H9 (cell line): ENCODE measurements around the gene CASK. TPM values are rescaled to one million over a fixed set of nuclear protein-coding genes. Genes with fewer than 3 reads are reported as not detected.

ENCODE experiments used
- DNase-seq: peaks from one replicate; pipeline ENCODE4 v3.0.0-alpha.2; 2017
- H2AFZ ChIP-seq: one replicate; pipeline ENCODE4 v1.6.1; 2013; ENCODE audit warnings: mild to moderate bottlenecking, low read length, control low read depth, moderate library complexity
- H2AK5ac ChIP-seq: 2 replicates; pipeline ENCODE4 v1.6.1; 2013; ENCODE audit warnings: low read length, control low read depth, mixed read lengths; ENCODE audit not compliant: insufficient read length
- H2BK120ac ChIP-seq: one replicate; pipeline ENCODE4 v1.6.1; 2013; ENCODE audit warnings: low read depth, mild to moderate bottlenecking, low read length, control low read depth, inconsistent platforms; ENCODE audit not compliant: poor library complexity, severe bottlenecking
- H2BK12ac ChIP-seq: 2 replicates; pipeline ENCODE4 v1.6.1; 2013; ENCODE audit warnings: low read length, control low read depth, mixed read lengths, low read depth; ENCODE audit not compliant: insufficient read length
- H2BK15ac ChIP-seq: 2 replicates; pipeline ENCODE4 v1.6.1; 2013; ENCODE audit warnings: low read depth, low read length, control low read depth
- H2BK20ac ChIP-seq: one replicate; pipeline ENCODE4 v1.6.1; 2013; ENCODE audit warnings: low read depth, mild to moderate bottlenecking, low read length, control low read depth, inconsistent platforms; ENCODE audit not compliant: poor library complexity, severe bottlenecking
- H2BK5ac ChIP-seq: 2 replicates; pipeline ENCODE4 v1.6.1; 2013; ENCODE audit warnings: low read length, control low read depth, mixed read lengths; ENCODE audit not compliant: insufficient read length
- H3K14ac ChIP-seq: 2 replicates; pipeline ENCODE4 v1.6.1; 2013; ENCODE audit warnings: low read length, control low read depth; ENCODE audit not compliant: insufficient read depth
- H3K18ac ChIP-seq: 2 replicates; pipeline ENCODE4 v1.6.1; 2013; ENCODE audit warnings: low read depth, mild to moderate bottlenecking, mixed read lengths, low read length, control low read depth; ENCODE audit not compliant: insufficient read length
- H3K23ac ChIP-seq: 2 replicates; pipeline ENCODE4 v1.6.1; 2013; ENCODE audit warnings: low read length, control low read depth, mixed read lengths, low read depth; ENCODE audit not compliant: insufficient read length
- H3K23me2 ChIP-seq: 2 replicates; pipeline ENCODE4 v1.6.1; 2013; ENCODE audit warnings: low read depth, mild to moderate bottlenecking, mixed read lengths, low read length, control low read depth; ENCODE audit not compliant: insufficient read length, poor library complexity, severe bottlenecking
- H3K27ac ChIP-seq: 2 replicates; pipeline ENCODE4 v1.5.1; 2013; ENCODE audit warnings: low read length, control low read depth, mixed read lengths, low read depth; ENCODE audit not compliant: insufficient read length
- H3K27me3 ChIP-seq: 2 replicates; pipeline ENCODE4 v1.6.1; 2013; ENCODE audit warnings: low read length, control low read depth, inconsistent platforms; ENCODE audit not compliant: insufficient read depth
- H3K4ac ChIP-seq: 2 replicates; pipeline ENCODE4 v1.6.1; 2013; ENCODE audit warnings: low read depth, mild to moderate bottlenecking, control low read depth, inconsistent platforms, low read length, moderate library complexity
- H3K4me1 ChIP-seq: 2 replicates; pipeline ENCODE4 v1.6.1; 2013; ENCODE audit warnings: low read length, control low read depth, inconsistent platforms; ENCODE audit not compliant: insufficient read depth
- H3K4me2 ChIP-seq: 2 replicates; pipeline ENCODE4 v1.6.1; 2013; ENCODE audit warnings: low read length, control low read depth, mixed read lengths; ENCODE audit not compliant: insufficient read length, insufficient read depth
- H3K56ac ChIP-seq: 2 replicates; pipeline ENCODE4 v1.6.1; 2013; ENCODE audit warnings: low read depth, mild to moderate bottlenecking, mixed read lengths, low read length, control low read depth; ENCODE audit not compliant: insufficient read length
- H3K79me1 ChIP-seq: 2 replicates; pipeline ENCODE4 v1.6.1; 2013; ENCODE audit warnings: low read depth, mild to moderate bottlenecking, moderate library complexity, low read length, control low read depth, inconsistent platforms; ENCODE audit not compliant: insufficient read depth, poor library complexity, severe bottlenecking
- H3K79me2 ChIP-seq: 2 replicates; pipeline ENCODE4 v1.6.1; 2013; ENCODE audit warnings: low read length, control low read depth, inconsistent platforms; ENCODE audit not compliant: insufficient read depth
- H3K9ac ChIP-seq: 2 replicates; pipeline ENCODE4 v1.6.1; 2013; ENCODE audit warnings: low read length, control low read depth, mixed read lengths; ENCODE audit not compliant: insufficient read length; ENCODE audit errors: extremely low read depth
- H3K9me3 ChIP-seq: one replicate; pipeline ENCODE4 v1.6.1; 2013; ENCODE audit warnings: low read depth, low read length, inconsistent platforms; ENCODE audit not compliant: control insufficient read depth
- H3T11ph ChIP-seq: one replicate; pipeline ENCODE4 v1.6.1; 2013; ENCODE audit warnings: mild to moderate bottlenecking, low read length, control low read depth, inconsistent platforms
- H4K20me1 ChIP-seq: one replicate; pipeline ENCODE4 v1.6.1; 2013; ENCODE audit not compliant: control insufficient read depth, insufficient read length, insufficient read depth
- H4K5ac ChIP-seq: 2 replicates; pipeline ENCODE4 v1.6.1; 2013; ENCODE audit warnings: low read depth, mild to moderate bottlenecking, mixed read lengths, low read length, control low read depth; ENCODE audit not compliant: insufficient read length
- H4K8ac ChIP-seq: replicated peaks from 2 replicates; pipeline ENCODE4 v1.6.1; 2013; ENCODE audit warnings: low read length, control low read depth, mixed read lengths, low read depth; ENCODE audit not compliant: insufficient read length
- H4K91ac ChIP-seq: 2 replicates; pipeline ENCODE4 v1.6.1; 2013; ENCODE audit warnings: low read depth, mild to moderate bottlenecking, moderate library complexity, mixed read lengths, low read length, control low read depth; ENCODE audit not compliant: insufficient read length
- H3K27ac Mint-ChIP-seq, 3 experiments: 2 replicates in 2 of 3; 3 replicates in 1 of 3; pipeline ENCODE4 v1.8.0; 2020 to 2021; ENCODE audit warnings: mixed read lengths in 3 of 3, mild to moderate bottlenecking in 1 of 3, moderate library complexity in 1 of 3
- H3K27me3 Mint-ChIP-seq: 2 replicates; pipeline ENCODE4 v1.8.0; 2021; ENCODE audit warnings: low read depth, mild to moderate bottlenecking, moderate library complexity, mixed read lengths
- H3K36me3 Mint-ChIP-seq, 3 experiments: 2 replicates in 2 of 3; 3 replicates in 1 of 3; pipeline ENCODE4 v1.8.0; 2020 to 2021; ENCODE audit warnings: low read depth in 3 of 3, mixed read lengths in 3 of 3; ENCODE audit not compliant: insufficient read depth in 1 of 3
- H3K4me1 Mint-ChIP-seq, 2 experiments: 2 replicates each; pipeline ENCODE4 v1.8.0; 2020; ENCODE audit warnings: mixed read lengths in 2 of 2
- H3K4me3 Mint-ChIP-seq, 2 experiments: 2 replicates in 1 of 2; 3 replicates in 1 of 2; pipeline ENCODE4 v1.8.0; 2020 to 2021; ENCODE audit warnings: mild to moderate bottlenecking in 2 of 2, mixed read lengths in 2 of 2, moderate library complexity in 1 of 2
- H3K9me3 Mint-ChIP-seq, 2 experiments: 2 replicates in 1 of 2; 3 replicates in 1 of 2; pipeline ENCODE4 v1.8.0; 2020; ENCODE audit warnings: mild to moderate bottlenecking in 2 of 2, mixed read lengths in 2 of 2, moderate library complexity in 1 of 2
- WGBS: extraction: QIAGEN DNeasy Blood & Tissue Kit; methylation state at CpG from one replicate; pipeline ENCODE4 v1.1.7; 2013; ENCODE audit warnings: missing lambda C conversion rate, low lambda C conversion rate, mixed read lengths; ENCODE audit not compliant: insufficient read length; ENCODE audit errors: extremely low coverage; 5-methylcytosine and 5-hydroxymethylcytosine counted together
- total RNA-seq: library from RNA; stranded (reverse); gene quantifications from 2 replicates; pipeline ENCODE4 v1.2.1, GENCODE V29; 2021
- TF ChIP-seq, protein P1 (sequence below): fragments of 200-600 bp; sonication (generic); conservative IDR thresholded peaks from 3 replicates; pipeline ENCODE4 v1.8.0; 2021; ENCODE audit warnings: antibody characterized with exemption, mild to moderate bottlenecking

CASK gene
- total RNA-seq, 1 experiment from 2014 or later: 44.1 TPM

DNA sequence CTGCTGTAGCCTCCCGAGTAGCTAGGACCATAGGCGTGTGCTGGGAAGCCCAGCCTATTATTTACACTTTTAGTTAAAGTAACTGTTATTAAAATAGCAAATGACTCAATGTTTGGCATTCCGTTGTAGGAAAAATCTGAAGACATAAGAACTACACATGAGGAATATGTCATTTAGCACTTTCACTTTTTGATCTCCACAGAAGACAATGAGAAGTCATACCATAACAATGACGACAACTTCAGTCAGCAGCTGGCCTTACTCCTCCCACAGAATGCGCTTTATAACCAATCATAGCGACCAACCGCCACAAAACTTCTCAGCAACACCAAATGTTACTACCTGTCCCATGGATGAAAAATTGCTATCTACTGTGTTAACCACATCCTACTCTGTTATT lies 227.9 kb downstream of the CASK start:
- H3K27me3 ChIP-seq: no peaks in the 10 kb centered on the region
- no peak overlapping the region for H3K4ac ChIP-seq
- TF ChIP-seq, protein P1, sequence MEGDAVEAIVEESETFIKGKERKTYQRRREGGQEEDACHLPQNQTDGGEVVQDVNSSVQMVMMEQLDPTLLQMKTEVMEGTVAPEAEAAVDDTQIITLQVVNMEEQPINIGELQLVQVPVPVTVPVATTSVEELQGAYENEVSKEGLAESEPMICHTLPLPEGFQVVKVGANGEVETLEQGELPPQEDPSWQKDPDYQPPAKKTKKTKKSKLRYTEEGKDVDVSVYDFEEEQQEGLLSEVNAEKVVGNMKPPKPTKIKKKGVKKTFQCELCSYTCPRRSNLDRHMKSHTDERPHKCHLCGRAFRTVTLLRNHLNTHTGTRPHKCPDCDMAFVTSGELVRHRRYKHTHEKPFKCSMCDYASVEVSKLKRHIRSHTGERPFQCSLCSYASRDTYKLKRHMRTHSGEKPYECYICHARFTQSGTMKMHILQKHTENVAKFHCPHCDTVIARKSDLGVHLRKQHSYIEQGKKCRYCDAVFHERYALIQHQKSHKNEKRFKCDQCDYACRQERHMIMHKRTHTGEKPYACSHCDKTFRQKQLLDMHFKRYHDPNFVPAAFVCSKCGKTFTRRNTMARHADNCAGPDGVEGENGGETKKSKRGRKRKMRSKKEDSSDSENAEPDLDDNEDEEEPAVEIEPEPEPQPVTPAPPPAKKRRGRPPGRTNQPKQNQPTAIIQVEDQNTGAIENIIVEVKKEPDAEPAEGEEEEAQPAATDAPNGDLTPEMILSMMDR: no peak
- H2BK12ac ChIP-seq: no peak overlapping the region
- H3K9me3 ChIP-seq: no peaks in the 10 kb centered on the region
- H4K91ac ChIP-seq: no peak overlapping the region
- H4K5ac ChIP-seq: no peak overlapping the region
- WGBS: no CpG with 5 or more reads among the region's 7 CpGs
- H3K79me1 ChIP-seq: no peaks in the 10 kb centered on the region
- no peaks in the 10 kb centered on the region for H3K79me2 ChIP-seq
- no peak overlapping the region for H2BK20ac ChIP-seq
- no peak overlapping the region for H3T11ph ChIP-seq
- Mint-ChIP-seq H3K4me3 (no peak overlapping the region), H3K4me1 (peaks cover 0 to 3% of the 10 kb centered on the region in 2 experiments; a peak in 1 of 4 replicates), H3K27ac (no peak overlapping the region), H3K36me3 (peaks cover 0 to 5% (median 3%) of the 10 kb centered on the region in 3 experiments; a peak in 2 of 7 replicates), H3K27me3 (no peaks in the 10 kb centered on the region), H3K9me3 (peaks cover 40 to 49% of the 10 kb centered on the region in 2 experiments)
- no peak overlapping the region for H3K9ac ChIP-seq
- H3K23ac ChIP-seq: no peak overlapping the region
- no peaks in the 10 kb centered on the region for H3K23me2 ChIP-seq
- no peaks in the 10 kb centered on the region for H4K20me1 ChIP-seq
- H4K8ac ChIP-seq: no peak overlapping the region
- H2BK5ac ChIP-seq: no peak overlapping the region
- no peak overlapping the region for H3K27ac ChIP-seq
- no peak overlapping the region for H3K4me2 ChIP-seq
- H3K18ac ChIP-seq: no peak overlapping the region
- H3K14ac ChIP-seq: no peak overlapping the region
- H2BK15ac ChIP-seq: no peak overlapping the region
- no peak for DNase-seq
- H3K4me1 ChIP-seq: no peaks in the 10 kb centered on the region
- no peak overlapping the region for H2AK5ac ChIP-seq
- no peak overlapping the region for H2BK120ac ChIP-seq
- H2AFZ ChIP-seq: no peak overlapping the region
- H3K56ac ChIP-seq: no peak overlapping the region
